SU-DHL-6 (cell line): ENCODE data around the gene SLC43A1.

Experiments
- H2AFZ ChIP-seq: fragments of 200-600 bp; sonication (generic); 2 replicates; pipeline ENCODE4 v1.6.1; 2014; ENCODE audit warnings: low read depth, mild to moderate bottlenecking, moderate library complexity, mixed read lengths, antibody characterized with exemption, low read length; ENCODE audit not compliant: severe bottlenecking
- H3F3A ChIP-seq: fragments of 200-600 bp; shearing (Covaris generic); 2 replicates; pipeline ENCODE4 v1.6.0; 2016; ENCODE audit warnings: antibody characterized with exemption, mild to moderate bottlenecking; ENCODE audit not compliant: insufficient read depth
- H3K27ac ChIP-seq: fragments of 200-600 bp; sonication (generic); 2 replicates; pipeline ENCODE4 v1.5.1; 2016; ENCODE audit warnings: low read depth, mild to moderate bottlenecking, low read length, moderate library complexity, mixed read lengths
- H3K27me3 ChIP-seq: fragments of 200-600 bp; sonication (generic), shearing (Covaris generic); 2 replicates; pipeline ENCODE4 v1.6.0; 2014; ENCODE audit warnings: mild to moderate bottlenecking, low read length
- H3K36me3 ChIP-seq: fragments of 200-600 bp; sonication (generic); 2 replicates; pipeline ENCODE4 v1.6.1; 2014; ENCODE audit warnings: mild to moderate bottlenecking, low read length, mixed read lengths
- H3K4me2 ChIP-seq: fragments of 300-600, 200-600 bp; shearing (Covaris generic), sonication (generic); 2 replicates; pipeline ENCODE4 v1.6.0; 2014; ENCODE audit warnings: low read length, low read depth, mild to moderate bottlenecking; ENCODE audit not compliant: poor library complexity, severe bottlenecking
- H3K4me3 ChIP-seq: fragments of 200-600 bp; sonication (generic); 2 replicates; pipeline ENCODE4 v1.5.1; 2014; ENCODE audit warnings: antibody characterized with exemption, low read length, mild to moderate bottlenecking, mixed read lengths; ENCODE audit not compliant: insufficient read depth, poor library complexity, severe bottlenecking
- H3K79me2 ChIP-seq: fragments of 200-600 bp; sonication (generic); 2 replicates; pipeline ENCODE4 v1.6.1; 2014; ENCODE audit warnings: mild to moderate bottlenecking, low read length, moderate library complexity; ENCODE audit not compliant: insufficient read depth
- H3K9ac ChIP-seq: fragments of 200-600 bp; sonication (generic); 2 replicates; pipeline ENCODE4 v1.7.0; 2014; ENCODE audit warnings: mild to moderate bottlenecking, low read length
- H3K9me2 ChIP-seq: fragments of 200-600 bp; sonication (generic); replicated peaks from 2 replicates; pipeline ENCODE4 v1.6.1; 2014; ENCODE audit warnings: low read length; ENCODE audit not compliant: insufficient read depth
- H3K9me3 ChIP-seq: fragments of 200-600 bp; sonication (generic); 2 replicates; pipeline ENCODE4 v1.6.1; 2014; ENCODE audit warnings: low read length, mixed read lengths; ENCODE audit not compliant: insufficient read depth
- H4K20me1 ChIP-seq: fragments of 200-600 bp; sonication (generic); 2 replicates; pipeline ENCODE4 v1.6.1; 2014; ENCODE audit warnings: low read depth, mild to moderate bottlenecking, antibody characterized with exemption, low read length, moderate library complexity, mixed read lengths
- CTCF ChIP-seq: fragments of 200-600 bp; sonication (generic); IDR thresholded peaks from one replicate; pipeline ENCODE4 v1.5.1; 2017; ENCODE audit warnings: antibody characterized with exemption, mild to moderate bottlenecking, low read length, moderate library complexity; ENCODE audit not compliant: insufficient read depth, poor library complexity, severe bottlenecking
- EZH2phosphoT487 ChIP-seq: fragments of 200-600 bp; sonication (generic), shearing (Covaris generic); conservative IDR thresholded peaks from 2 replicates; pipeline ENCODE4 v1.6.1; 2018; ENCODE audit warnings: mild to moderate bottlenecking, antibody characterized with exemption, low read length, moderate library complexity, mixed read lengths

SLC43A1 gene

GRCh38 chr11:57516061-57516443 is 550 bp upstream of the SLC43A1 start:
- no peak for TF ChIP-seq CTCF
- no peak for TF ChIP-seq EZH2phosphoT487
- Histone ChIP-seq H3F3A (peaks cover 5% of the 10 kb centered on the region), H3K27ac (no peak overlapping the region), H3K4me2 (peak overlapping the region; percentile 90), H4K20me1 (no peaks in the 10 kb centered on the region), H3K27me3 (no peaks in the 10 kb centered on the region), H3K79me2 (peaks cover 14% of the 10 kb centered on the region; the same call in 1 of the 2 replicates), H3K9me2 (no peaks in the 10 kb centered on the region), H3K9ac (peak overlapping the region; percentile 79), H3K36me3 (no peaks in the 10 kb centered on the region), H3K9me3 (no peaks in the 10 kb centered on the region), H3K4me3 (peak overlapping the region; percentile 83), H2AFZ (peak overlapping the region; percentile 82)

DNA sequence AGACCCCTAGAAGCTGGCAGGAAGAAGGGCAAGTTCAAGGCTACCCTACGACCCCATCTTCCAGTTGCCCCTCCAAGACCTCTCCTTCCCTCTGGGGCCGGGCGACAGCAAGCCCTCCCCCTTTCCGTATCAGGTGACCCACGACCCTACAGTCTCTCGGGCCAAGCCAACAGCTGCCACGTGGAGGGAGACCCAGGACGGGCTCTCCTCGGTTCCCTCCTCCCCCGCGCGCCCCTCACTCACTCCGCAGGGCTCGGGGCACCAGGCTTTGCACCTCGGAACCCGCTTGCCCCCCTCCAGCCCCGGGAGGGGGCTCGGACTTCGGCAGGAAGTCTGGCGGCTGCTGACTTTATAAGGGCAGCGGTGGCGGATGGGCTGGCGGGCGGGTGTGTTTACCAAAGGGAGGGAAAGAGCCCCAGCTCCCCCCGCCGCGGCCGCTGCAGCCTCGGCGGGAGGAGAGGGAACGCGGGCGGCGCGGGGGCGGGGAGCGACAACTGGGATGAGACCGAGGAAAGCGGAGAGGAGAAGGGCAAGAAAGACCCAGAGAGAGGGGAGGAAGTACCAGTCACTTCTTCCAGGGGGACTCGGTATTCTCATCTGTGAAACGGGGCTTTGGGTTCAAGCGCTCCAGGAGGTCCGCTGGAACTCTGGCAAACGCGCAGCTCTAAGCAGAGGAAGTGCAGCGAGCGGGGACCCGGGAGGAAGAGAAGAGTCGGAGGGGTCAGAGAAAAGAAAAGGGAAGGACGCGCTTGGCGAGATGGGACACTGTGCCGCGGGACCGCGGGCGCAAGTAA is 767 bp downstream of the SLC43A1 start:
- Histone ChIP-seq H3K9me2 (no peaks in the 10 kb centered on the region), H2AFZ (peak overlapping the region; percentile 82), H3K27me3 (no peaks in the 10 kb centered on the region), H3F3A (peaks cover 5% of the 10 kb centered on the region), H3K9me3 (no peaks in the 10 kb centered on the region), H3K27ac (peak overlapping the region; percentile 64), H3K4me3 (peak overlapping the region; percentile 83), H3K9ac (peak overlapping the region; percentile 79), H3K79me2 (peaks cover 14% of the 10 kb centered on the region; the same call in 1 of the 2 replicates), H3K4me2 (peak overlapping the region; percentile 90), H4K20me1 (no peaks in the 10 kb centered on the region), H3K36me3 (no peaks in the 10 kb centered on the region)
- TF ChIP-seq EZH2phosphoT487, result no peak
- TF ChIP-seq CTCF, result no peak

DNA sequence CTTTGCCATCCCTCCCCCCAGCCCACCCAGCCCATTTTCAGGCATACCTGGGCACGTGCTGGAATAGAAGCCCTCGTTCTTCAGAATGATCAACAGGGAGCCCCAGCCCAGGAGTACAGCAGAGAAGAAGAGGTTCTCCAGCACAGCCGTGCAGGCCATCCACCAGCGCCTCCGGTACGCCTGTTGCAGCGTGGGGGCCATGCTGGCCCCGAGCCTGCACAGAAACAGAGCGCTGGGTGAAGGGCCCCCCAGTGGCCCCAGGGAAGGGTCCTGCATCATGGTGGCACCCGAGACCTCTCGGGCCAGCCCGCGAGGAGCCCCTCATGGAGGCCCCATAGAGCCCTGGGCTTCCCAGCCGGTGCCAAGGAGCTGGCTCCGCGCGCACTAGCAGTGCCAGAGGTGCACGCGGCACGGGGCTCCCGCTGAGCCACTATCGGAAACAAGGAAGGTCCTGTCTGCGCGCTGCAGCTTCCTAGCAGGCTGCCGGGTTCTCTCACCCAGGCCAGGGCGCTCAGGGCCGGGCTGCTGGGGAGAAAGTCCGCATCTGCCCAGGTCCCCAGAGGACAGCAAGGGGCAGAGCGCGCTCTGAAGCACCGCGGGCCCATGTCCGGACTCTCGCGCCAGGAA is 1.5 kb downstream of the SLC43A1 start:
- Histone ChIP-seq H3K9ac (peak overlapping the region; percentile 79), H3K27ac (peak overlapping the region; percentile 64), H3K4me2 (peak overlapping the region; percentile 90), H3F3A (peaks cover 5% of the 10 kb centered on the region), H3K27me3 (no peaks in the 10 kb centered on the region), H3K36me3 (no peaks in the 10 kb centered on the region), H3K79me2 (peaks cover 15% of the 10 kb centered on the region), H4K20me1 (no peaks in the 10 kb centered on the region), H2AFZ (peak overlapping the region; percentile 82), H3K4me3 (peak overlapping the region; percentile 83), H3K9me2 (no peaks in the 10 kb centered on the region), H3K9me3 (no peaks in the 10 kb centered on the region)
- TF ChIP-seq CTCF, result no peak
- TF ChIP-seq EZH2phosphoT487, result no peak
